Measurements from ENCODE around the gene NEURL1B. TPM values are rescaled to one million over a fixed set of nuclear protein-coding genes. Genes with fewer than 3 reads are reported as not detected.

Gene NEURL1B
- polyA plus RNA-seq, 2 of the 4 experiments (the other 2 are of a cell fraction): 0.89 to 2.1 TPM

DNA sequence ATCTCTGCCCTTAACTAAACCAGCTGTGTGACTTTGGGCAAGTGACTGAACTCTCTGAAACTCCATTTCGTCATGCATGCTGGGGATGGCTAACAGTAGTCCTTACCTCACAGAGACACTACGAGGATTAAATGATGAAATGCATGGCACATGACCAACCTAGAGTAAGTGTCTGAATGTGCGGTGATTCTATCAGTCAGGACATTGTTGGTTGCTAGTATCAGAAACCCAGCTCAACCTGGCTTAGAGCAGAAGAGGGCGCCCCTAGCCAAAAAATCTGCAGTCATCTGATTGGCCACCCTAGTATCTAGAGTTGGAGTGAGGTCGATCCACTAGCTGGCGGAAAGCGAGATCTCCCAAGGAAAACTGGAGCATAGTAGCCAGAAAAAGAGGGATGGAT is 25.2 kb downstream of the NEURL1B start:
- no peak overlapping the region for H3K4me3 ChIP-seq
- ATAC-seq: peak; percentile 19 to 71; a peak in 3 of 6 replicates
- no peaks in the 10 kb centered on the region for H3K9me3 ChIP-seq
- FAIRE-seq: no peak
- ChIA-PET POLR2A (no interaction called here), CTCF (interaction anchor here (0.6 to 4.2 kb wide), 3 partner anchors 10 to 188 kb away, joined by 3 to 22 read pairs (median 3); no protein-coding TSS in a partner anchor)
- WGBS (ENCODE audit: missing lambda C conversion rate): 83% methylated on average over 7 of the region's 7 CpGs
- no peaks in the 10 kb centered on the region for H3K4me1 ChIP-seq
- peak in 1 of 2 experiments; percentile 36 for DNase-seq (ENCODE audit: low read depth in 1 of 2, low spot score in 1 of 2)
- H3K4me2 ChIP-seq: no peak overlapping the region
- no peak overlapping the region for H3K27ac ChIP-seq
- TF ChIP-seq EHF (CRISPR knock-in tag; IDR thresholded peaks at IDR 0.05) (no peak), RAD21 (conservative IDR thresholded peaks at IDR 0.05 in 1 of 2, IDR thresholded peaks at IDR 0.05 in 1 of 2) (peak; percentile 24 to 39; a peak in 3 of 5 replicates), EHMT2 (IDR thresholded peaks at IDR 0.05; ENCODE audit: low read depth) (no peak)

DNA sequence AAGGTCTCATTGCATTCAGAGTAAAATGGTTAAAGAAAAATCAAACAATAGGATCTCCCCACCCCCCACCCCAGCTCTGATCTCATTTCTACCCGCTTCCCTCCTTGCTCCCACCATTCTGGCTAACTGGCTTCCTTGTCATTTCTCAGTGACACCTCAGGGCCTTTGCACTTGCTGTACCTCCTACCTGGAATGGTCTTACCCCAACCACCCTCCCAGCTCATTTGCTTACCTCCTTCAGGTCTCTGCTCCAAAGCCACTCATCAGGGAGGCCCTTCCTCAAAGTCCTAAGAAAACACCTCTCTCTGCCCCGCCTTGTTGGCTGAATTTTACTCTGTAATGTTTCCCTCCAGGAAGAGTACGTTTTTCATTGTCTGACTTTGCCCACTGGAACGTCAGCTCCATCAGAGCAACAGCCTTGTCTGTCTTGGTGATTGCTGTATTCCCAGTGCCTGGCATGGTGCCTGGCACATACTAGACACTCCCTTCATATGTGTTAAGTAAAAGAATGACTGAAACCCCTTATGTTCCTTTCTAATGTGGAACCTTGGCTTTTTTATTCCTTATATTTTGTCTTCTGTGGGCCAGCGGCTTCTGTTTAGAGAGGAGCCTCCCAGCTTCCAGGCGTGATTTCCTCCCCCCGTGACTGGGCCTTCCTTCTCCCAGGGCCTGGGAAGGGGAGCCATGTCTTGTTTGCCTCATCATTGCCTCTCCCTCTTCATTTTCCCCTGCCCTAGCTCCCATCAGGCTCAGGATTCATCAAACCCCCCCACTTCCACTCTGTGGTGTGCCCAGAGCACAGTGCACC is 26.9 kb downstream of the NEURL1B start:
- no peak overlapping the region for H3K27ac ChIP-seq
- TF ChIP-seq SREBF2 (IDR thresholded peaks at IDR 0.05) (no peak), CHD4 (IDR thresholded peaks at IDR 0.05; ENCODE audit: borderline replicate concordance) (no peak), TP53 (CRISPR knock-in tag; IDR thresholded peaks at IDR 0.05) (no peak), MAZ (IDR thresholded peaks at IDR 0.05; ENCODE audit: borderline replicate concordance, low read depth, low read length) (no peak)
- TF ChIP-seq, protein P1, sequence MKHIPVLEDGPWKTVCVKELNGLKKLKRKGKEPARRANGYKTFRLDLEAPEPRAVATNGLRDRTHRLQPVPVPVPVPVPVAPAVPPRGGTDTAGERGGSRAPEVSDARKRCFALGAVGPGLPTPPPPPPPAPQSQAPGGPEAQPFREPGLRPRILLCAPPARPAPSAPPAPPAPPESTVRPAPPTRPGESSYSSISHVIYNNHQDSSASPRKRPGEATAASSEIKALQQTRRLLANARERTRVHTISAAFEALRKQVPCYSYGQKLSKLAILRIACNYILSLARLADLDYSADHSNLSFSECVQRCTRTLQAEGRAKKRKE (CRISPR knock-in tag; IDR thresholded peaks at IDR 0.05; ENCODE audit: low read depth): no peak
- TF ChIP-seq, protein P2, sequence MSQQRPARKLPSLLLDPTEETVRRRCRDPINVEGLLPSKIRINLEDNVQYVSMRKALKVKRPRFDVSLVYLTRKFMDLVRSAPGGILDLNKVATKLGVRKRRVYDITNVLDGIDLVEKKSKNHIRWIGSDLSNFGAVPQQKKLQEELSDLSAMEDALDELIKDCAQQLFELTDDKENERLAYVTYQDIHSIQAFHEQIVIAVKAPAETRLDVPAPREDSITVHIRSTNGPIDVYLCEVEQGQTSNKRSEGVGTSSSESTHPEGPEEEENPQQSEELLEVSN (IDR thresholded peaks at IDR 0.05; ENCODE audit: borderline replicate concordance, low read depth): no peak
- ATAC-seq (no peak), DNase-seq (ENCODE audit: low read depth in 1 of 2, low spot score in 1 of 2) (no peak), FAIRE-seq (no peak)
- ChIA-PET CTCF (interaction anchor here (0.6 to 4.2 kb wide), 3 partner anchors 29 to 196 kb away, joined by 3 to 22 read pairs (median 5); no protein-coding TSS in a partner anchor), POLR2A (no interaction called here)
- no peak overlapping the region for H3K4me3 ChIP-seq
- H3K4me2 ChIP-seq: no peak overlapping the region
- no peaks in the 10 kb centered on the region for H3K4me1 ChIP-seq
- no peaks in the 10 kb centered on the region for H3K9me3 ChIP-seq
- 84% methylated on average over 7 of the region's 7 CpGs for WGBS (ENCODE audit: missing lambda C conversion rate)

DNA sequence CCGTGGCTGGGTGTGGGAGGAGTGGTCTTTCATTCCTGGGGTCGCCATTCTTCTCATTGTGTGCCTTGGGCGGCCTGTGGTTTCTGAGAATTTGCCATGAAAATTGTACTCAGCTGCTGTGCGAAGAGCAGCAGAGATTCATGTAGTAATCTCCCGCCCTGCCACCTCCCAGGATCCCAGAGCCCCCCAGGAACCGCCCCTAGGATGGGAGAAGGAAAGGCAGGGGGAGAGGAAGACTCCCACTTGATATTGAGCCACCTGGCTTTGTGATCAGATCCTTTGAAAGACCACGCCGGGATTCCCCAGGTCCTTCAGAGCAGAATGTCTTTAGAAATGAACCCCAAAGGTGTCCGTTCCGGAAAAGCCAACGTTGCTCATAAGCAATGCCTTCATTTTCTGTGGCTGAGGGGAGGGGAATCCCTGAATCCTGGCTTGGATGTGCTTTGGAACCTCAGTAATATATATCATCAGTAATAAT is 27.6 kb downstream of the NEURL1B start:
- no peak overlapping the region for H3K4me2 ChIP-seq
- H3K4me3 ChIP-seq: no peak overlapping the region
- no peaks in the 10 kb centered on the region for H3K4me1 ChIP-seq
- H3K9me3 ChIP-seq: no peaks in the 10 kb centered on the region
- FAIRE-seq (no peak), DNase-seq (ENCODE audit: low read depth in 1 of 2, low spot score in 1 of 2) (no peak), ATAC-seq (no peak)
- 73% methylated on average over 11 of the region's 11 CpGs for WGBS (ENCODE audit: missing lambda C conversion rate)
- ChIA-PET POLR2A (no interaction called here), CTCF (interaction anchor here (1.7 to 4.2 kb wide), 3 partner anchors 28 to 189 kb away, joined by 4 to 22 read pairs (median 5); partner anchors contain the start of gene NEURL1B)
- no peak overlapping the region for H3K27ac ChIP-seq
- TF ChIP-seq, protein P3, sequence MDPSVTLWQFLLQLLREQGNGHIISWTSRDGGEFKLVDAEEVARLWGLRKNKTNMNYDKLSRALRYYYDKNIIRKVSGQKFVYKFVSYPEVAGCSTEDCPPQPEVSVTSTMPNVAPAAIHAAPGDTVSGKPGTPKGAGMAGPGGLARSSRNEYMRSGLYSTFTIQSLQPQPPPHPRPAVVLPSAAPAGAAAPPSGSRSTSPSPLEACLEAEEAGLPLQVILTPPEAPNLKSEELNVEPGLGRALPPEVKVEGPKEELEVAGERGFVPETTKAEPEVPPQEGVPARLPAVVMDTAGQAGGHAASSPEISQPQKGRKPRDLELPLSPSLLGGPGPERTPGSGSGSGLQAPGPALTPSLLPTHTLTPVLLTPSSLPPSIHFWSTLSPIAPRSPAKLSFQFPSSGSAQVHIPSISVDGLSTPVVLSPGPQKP (IDR thresholded peaks at IDR 0.05; ENCODE audit: low read depth, low read length): no peak
- no peak for TF ChIP-seq HEYL (CRISPR knock-in tag; IDR thresholded peaks at IDR 0.05)
- TF ChIP-seq CHD4 (IDR thresholded peaks at IDR 0.05; ENCODE audit: borderline replicate concordance): no peak
- TF ChIP-seq, protein P4, sequence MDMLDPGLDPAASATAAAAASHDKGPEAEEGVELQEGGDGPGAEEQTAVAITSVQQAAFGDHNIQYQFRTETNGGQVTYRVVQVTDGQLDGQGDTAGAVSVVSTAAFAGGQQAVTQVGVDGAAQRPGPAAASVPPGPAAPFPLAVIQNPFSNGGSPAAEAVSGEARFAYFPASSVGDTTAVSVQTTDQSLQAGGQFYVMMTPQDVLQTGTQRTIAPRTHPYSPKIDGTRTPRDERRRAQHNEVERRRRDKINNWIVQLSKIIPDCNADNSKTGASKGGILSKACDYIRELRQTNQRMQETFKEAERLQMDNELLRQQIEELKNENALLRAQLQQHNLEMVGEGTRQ (IDR thresholded peaks at IDR 0.05): no peak
- TF ChIP-seq EP300 (IDR thresholded peaks at IDR 0.05): no peak
- no peak for TF ChIP-seq ZSCAN20 (CRISPR knock-in tag; IDR thresholded peaks at IDR 0.05)
- TF ChIP-seq, protein P5, sequence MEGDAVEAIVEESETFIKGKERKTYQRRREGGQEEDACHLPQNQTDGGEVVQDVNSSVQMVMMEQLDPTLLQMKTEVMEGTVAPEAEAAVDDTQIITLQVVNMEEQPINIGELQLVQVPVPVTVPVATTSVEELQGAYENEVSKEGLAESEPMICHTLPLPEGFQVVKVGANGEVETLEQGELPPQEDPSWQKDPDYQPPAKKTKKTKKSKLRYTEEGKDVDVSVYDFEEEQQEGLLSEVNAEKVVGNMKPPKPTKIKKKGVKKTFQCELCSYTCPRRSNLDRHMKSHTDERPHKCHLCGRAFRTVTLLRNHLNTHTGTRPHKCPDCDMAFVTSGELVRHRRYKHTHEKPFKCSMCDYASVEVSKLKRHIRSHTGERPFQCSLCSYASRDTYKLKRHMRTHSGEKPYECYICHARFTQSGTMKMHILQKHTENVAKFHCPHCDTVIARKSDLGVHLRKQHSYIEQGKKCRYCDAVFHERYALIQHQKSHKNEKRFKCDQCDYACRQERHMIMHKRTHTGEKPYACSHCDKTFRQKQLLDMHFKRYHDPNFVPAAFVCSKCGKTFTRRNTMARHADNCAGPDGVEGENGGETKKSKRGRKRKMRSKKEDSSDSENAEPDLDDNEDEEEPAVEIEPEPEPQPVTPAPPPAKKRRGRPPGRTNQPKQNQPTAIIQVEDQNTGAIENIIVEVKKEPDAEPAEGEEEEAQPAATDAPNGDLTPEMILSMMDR (IDR thresholded peaks at IDR 0.05): no peak
- TF ChIP-seq, protein P6, sequence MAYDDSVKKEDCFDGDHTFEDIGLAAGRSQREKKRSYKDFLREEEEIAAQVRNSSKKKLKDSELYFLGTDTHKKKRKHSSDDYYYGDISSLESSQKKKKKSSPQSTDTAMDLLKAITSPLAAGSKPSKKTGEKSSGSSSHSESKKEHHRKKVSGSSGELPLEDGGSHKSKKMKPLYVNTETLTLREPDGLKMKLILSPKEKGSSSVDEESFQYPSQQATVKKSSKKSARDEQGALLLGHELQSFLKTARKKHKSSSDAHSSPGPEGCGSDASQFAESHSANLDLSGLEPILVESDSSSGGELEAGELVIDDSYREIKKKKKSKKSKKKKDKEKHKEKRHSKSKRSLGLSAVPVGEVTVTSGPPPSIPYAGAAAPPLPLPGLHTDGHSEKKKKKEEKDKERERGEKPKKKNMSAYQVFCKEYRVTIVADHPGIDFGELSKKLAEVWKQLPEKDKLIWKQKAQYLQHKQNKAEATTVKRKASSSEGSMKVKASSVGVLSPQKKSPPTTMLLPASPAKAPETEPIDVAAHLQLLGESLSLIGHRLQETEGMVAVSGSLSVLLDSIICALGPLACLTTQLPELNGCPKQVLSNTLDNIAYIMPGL (CRISPR knock-in tag; IDR thresholded peaks at IDR 0.05; ENCODE audit: borderline replicate concordance): no peak
- no peak for TF ChIP-seq RARB (CRISPR knock-in tag; IDR thresholded peaks at IDR 0.05)
- no peak for TF ChIP-seq RAD21 (conservative IDR thresholded peaks at IDR 0.05 in 1 of 2, IDR thresholded peaks at IDR 0.05 in 1 of 2)
- TF ChIP-seq ZFP36 (IDR thresholded peaks at IDR 0.05; ENCODE audit: borderline replicate concordance, partially characterized antibody): no peak
- TF ChIP-seq RNF2 (IDR thresholded peaks at IDR 0.05; ENCODE audit: borderline replicate concordance, low read depth): no peak
- TF ChIP-seq, protein P1 (CRISPR knock-in tag; IDR thresholded peaks at IDR 0.05; ENCODE audit: low read depth): no peak
- no peak for TF ChIP-seq POLR2AphosphoS2 (conservative IDR thresholded peaks at IDR 0.05; ENCODE audit: low read length)
- TF ChIP-seq NPAS2 (CRISPR knock-in tag; IDR thresholded peaks at IDR 0.05; ENCODE audit: borderline replicate concordance): no peak
- TF ChIP-seq HDAC2 (IDR thresholded peaks at IDR 0.05): no peak

Measured in A549 (cell line).